Right ventricle myocardium superior (tissue), 1 donor: ENCODE data around the gene METRN. TPM values are rescaled to one million over a fixed set of nuclear protein-coding genes. Genes with fewer than 3 reads are reported as not detected.

Source experiments
- ATAC-seq: fragments of 200-7000 bp; cut with Tn5 transposase; one replicate; pipeline ENCODE4 v1.9.1; 2020; ENCODE audit warnings: mild to moderate bottlenecking; ENCODE audit not compliant: poor library complexity
- DNase-seq: peaks from one replicate; pipeline ENCODE4 v3.0.0-alpha.2; 2020
- intact Hi-C: fragments of 100-400 bp; cut with DNase I; formaldehyde crosslinking; loops from one replicate; pipeline ENCODE4 v1.11.2; 2022
- total RNA-seq: library from RNA; stranded (reverse); fragmentation: NEBNext Ultra II Directional; extraction: Animal tissue kit (Norgen Biotek cat#: 25700); gene quantifications from one replicate; pipeline ENCODE4 v1.2.1, GENCODE V29; 2021
- donor health status: DM: no; HTN: yes; CAD: no; lungs with severe emphysema.

METRN gene
- total RNA-seq, 1 donor from 2014 or later, result 59.6 TPM

DNA sequence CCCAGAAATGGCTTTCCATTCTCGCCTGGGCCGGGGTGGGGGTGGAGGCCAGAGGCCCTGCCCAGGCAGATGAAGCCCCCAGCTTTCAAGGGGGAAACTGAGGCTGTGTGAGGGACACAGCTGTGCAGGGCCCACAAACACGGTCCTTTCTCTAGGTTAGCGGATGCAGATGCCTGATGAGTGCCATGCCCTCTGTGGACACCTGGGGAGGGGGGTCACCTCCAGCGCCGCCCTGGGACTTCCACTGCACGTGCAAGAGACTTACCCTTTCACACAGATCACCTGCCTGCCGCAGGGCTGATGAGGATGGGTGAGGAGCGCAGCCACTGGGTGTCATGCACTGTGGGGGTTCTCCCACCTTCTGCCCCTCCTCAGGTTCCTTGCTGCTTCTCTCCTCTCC lies 3.5 kb downstream of the METRN start:
- DNase-seq (no peak), ATAC-seq (no peak)
- intact Hi-C loops, result no loop called here

DNA sequence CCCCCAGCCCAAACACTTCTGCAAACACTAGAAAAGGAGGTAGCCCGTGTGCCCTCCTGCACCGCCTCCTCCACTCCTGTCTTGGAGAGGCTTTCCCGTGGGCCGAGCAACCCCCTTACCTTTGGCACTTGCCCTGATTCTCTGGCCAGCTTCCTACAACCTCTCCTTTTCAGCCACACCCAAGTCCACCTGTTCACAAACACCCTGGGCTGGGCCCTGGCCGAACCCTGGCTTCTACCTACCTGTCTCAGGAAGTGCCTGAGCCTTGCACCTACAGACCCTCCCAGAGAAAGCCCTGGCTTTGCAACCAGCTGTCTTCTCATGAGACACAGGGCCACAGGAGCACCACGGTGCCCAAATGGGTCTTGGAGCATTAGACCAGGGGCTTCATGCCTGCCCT lies 4.0 kb downstream of the METRN start:
- ATAC-seq (no peak), DNase-seq (no peak)
- intact Hi-C loops, result no loop called here

DNA sequence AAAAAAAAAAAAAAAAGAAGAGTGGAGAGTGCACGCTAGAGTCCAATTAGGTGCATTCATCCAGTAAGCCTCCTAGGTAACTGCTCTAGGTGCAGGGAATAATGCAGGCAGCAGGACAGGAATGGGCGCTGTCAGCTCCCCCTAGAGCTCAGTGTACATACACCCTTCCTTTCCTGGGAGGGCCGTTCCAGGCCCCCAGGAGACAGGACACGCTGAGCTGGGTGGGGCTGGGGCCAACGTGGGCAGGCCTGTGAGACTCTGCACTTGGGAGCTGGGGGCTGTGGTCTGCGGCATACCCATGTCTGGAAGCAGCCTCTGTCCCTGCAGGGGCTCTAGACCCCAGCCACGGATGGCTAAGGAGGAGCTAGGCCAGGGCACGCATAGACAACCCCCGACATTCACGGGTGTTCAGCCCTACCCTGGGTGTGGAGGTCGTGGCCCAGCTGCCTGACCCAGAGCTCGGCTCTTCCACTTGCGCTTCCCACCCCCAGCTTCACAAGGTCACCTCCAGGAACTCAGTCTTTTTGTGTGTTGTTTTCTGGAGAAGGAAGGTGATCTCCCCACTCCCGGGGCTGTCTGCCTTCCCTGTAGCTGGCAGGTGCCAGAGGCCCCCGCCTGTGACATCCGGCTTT lies 5.0 kb downstream of the METRN start:
- ATAC-seq (no peak), DNase-seq (no peak)
- intact Hi-C loops, result no loop called here

DNA sequence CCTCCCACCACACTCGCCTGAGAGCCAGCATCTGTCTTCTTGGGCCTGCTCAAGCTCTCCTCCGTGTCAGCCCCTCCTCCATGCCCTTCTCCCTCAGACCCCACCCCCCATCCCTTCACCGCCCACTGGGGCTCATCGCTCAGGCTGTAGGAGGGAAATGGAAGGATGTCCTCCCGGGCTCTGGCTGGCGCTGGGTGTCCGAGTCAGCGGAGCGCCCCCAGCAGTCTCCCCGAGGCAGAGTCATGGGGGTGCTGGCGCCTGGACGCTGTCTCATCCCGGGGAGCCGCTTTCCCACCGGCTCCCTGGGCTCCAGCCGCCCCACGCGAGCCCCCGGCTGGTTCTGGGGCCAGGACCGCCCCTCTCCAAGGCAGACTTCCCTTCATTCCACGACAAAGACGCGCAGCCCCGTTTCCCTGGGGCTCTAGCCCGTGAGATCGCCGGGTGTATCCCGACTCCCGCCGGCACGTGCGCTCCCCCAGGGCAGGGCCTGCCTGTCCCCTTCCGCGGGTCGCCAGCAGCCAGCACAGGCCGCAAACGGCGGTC lies 5.6 kb downstream of the METRN start:
- ATAC-seq (peak; percentile 50), DNase-seq (no peak)
- intact Hi-C loops, result no loop called here

DNA sequence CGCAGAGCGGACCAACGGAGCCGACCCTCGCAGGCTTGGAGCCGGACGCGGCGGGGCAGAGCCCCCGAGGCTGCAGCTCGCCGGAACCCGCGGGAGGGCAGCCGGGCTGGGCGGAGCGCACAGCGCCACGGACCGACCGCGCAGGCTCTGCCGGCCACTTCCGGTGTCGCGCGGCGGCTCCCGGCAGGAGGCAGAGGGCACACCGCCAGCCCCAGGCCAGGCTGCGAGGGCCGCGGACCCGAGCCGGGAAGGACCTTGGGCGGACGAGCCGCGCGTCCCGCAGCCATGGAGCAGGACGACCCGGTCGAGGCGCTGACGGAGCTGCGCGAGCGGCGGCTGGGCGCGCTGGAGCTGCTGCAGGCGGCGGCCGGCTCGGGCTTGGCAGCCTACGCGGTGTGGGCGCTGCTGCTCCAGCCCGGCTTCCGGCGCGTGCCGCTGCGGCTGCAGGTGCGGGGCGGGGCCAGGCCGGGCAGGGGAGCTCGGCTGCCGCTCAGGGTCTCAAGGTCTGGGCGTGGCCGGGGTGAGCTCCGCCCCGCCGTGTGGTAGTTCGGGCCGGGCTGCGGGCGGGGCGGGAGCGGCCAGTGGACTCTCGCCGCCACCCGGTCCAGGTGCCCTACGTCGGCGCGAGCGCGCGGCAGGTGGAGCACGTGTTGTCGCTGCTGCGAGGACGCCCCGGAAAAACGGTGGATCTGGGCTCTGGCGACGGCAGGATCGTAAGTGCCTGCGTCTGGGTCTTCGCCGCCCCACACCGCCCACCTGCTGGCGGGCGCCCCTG lies 6.3 kb downstream of the METRN start, which contains the start of gene ANTKMT:
ANTKMT (plus strand) TSS at position 157 of the 775 bp plus-strand sequence; CDS start at position 286, 129 bp downstream.
- DNase-seq (peak; percentile 86), ATAC-seq (peak; percentile 90)
- intact Hi-C loops, result no loop called here

DNA sequence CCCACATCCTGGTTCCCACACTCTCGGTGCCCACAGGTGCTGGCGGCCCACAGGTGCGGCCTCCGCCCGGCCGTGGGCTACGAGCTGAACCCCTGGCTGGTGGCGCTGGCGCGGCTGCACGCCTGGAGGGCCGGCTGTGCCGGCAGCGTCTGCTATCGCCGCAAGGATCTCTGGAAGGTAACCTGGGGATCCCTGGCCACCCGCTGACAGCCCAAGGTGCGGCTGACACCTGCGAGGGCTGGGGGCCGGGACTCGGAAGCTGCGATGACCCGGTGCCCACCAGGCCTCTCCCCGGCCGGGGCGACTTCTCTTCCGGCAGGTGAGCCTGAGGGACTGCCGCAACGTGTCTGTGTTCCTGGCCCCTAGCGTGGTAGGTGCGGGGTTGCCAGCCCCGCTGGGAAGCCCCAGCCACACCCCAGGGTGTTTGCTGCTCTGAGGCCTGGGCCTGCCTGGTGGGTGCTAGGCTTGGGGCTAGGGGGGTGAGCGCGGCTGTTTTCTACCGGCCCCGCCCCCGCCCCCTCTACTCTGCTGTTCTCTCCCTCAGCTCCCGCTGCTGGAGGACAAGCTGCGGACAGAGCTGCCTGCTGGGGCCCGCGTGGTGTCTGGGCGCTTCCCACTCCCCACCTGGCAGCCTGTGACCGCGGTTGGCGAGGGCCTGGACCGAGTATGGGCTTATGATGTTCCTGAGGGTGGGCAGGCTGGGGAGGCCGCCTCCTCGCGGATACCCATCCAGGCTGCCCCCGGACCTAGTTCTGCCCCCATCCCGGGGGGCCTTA lies 7.0 kb downstream of the METRN start:
- ATAC-seq (no peak), DNase-seq (no peak)
- intact Hi-C loops, result no loop called here

DNA sequence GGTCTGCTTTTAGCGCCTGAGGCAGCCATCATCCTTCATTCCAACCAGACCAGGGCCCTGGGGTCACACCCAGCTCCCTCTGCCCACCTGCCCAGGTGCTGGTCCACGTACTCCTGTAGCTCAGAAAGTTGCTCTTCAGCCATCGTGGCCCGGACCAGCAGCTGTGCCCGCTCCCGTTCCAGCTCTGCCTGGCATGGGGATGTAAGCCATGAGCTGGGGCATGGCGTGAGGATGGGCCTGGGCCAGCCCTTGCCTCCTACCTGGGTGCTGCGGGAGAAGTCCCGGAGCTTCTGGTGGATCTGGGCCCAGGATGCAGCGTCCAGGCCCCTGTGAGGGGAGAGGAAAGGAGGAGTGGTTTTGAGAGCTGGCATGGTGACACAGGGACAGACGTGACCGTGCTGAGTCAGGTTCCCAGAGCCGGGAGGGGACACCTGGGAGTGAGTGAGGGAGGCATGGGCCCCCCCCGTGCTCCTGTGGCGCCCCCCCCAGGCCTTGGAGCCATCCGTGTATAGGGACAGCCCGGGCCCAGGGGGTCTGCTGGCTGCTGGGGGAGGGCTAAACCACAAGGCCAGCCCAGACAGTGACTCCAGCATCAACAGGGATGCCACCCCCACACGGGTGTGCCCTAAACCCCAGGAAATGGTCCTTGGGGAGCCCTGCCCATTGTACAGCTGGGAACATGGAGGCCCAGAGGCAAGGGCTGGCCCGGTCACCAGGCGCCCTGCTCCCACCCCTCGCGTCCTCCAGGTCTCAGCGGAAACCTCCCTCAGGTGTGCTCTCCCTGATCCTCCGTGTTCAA lies 8.1 kb downstream of the METRN start:
- intact Hi-C loops, result no loop called here
- DNase-seq (no peak), ATAC-seq (no peak)

DNA sequence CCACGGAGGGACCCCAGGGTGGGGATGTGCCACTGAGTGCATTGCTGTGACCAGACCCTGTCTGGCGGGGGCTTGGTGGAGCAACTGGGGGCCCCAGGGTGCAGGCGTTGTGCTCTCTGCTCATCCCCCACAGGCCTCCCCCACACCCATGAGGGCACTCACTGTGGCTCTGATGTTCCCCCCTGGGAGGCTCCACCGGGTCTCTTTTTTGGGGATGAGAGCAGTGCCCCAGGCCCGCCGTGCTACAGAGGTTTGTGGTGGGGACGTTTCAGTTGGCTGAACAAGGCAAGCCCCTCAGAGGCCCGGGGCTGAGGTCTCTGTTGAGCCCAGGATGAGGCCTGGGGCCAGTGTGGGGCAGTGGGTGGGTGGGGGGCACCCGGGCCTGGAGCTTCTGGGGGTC lies 8.8 kb downstream of the METRN start:
- DNase-seq, result no peak
- intact Hi-C loops, result no loop called here

DNA sequence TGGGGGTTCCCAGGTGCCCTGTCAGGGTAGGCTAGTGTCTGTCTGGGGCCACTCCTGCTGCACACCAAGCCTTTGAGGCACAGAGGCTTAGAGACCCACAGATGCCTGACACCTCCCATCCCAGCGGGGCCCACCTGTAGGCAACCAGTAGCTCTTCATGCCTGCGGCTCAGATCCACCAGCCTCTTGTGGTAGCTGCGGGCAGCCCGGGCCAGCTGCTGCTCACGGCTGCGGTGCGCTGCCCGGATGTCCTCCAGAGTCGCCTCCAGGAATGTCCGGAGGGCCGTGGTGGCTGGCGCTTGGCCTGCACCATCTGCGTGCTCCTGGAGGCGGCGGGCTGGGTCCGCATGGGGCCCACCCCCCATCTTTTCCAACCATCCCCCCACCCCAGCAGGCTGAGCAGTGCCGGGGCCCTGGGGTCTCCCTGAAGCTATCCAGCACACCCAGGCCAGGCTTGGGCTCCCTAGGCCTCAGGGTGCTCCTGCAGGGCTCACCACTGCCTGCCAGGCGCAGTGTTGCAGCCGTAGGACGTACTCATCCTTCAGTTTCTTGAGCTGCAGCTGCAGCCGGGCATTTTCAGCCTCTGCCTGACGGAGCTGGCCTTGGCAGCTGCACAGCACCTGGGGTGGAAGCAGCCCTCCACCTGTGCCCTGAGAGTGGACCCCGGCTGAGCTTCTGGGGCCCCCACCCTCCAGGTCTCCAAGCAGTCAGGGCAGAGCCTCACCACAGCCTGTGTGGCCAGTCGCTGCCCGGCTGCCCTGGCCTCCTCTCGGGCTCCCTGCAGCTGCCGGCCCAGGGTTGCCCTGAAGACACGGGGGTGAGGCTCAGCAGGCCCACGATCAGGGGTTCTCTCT lies 9.5 kb downstream of the METRN start:
- ATAC-seq (no peak), DNase-seq (no peak)
- intact Hi-C loops, result no loop called here

More for the DNA sequence above, 8.8 kb downstream of the METRN start:
- no peak for ATAC-seq

DNA sequence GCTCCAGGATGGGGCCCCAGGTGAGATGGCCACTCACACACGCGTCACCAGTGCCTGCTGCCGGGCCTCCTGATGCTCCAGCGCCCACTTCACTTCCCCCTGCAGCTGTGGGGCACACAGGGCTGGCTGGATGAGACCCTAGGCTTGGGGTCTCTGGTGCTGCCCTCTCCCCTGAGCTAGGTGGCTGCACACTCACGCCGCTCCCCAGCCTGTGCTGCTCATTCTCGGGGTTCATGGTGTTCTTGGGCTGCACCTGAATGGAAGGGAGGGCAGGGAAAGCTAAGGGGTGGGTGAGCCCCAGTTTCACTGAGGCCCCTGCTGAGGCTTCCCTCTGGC lies 10.1 kb downstream of the METRN start:
- ATAC-seq, result no peak
- no peak for DNase-seq
- intact Hi-C loops, result no loop called here

DNA sequence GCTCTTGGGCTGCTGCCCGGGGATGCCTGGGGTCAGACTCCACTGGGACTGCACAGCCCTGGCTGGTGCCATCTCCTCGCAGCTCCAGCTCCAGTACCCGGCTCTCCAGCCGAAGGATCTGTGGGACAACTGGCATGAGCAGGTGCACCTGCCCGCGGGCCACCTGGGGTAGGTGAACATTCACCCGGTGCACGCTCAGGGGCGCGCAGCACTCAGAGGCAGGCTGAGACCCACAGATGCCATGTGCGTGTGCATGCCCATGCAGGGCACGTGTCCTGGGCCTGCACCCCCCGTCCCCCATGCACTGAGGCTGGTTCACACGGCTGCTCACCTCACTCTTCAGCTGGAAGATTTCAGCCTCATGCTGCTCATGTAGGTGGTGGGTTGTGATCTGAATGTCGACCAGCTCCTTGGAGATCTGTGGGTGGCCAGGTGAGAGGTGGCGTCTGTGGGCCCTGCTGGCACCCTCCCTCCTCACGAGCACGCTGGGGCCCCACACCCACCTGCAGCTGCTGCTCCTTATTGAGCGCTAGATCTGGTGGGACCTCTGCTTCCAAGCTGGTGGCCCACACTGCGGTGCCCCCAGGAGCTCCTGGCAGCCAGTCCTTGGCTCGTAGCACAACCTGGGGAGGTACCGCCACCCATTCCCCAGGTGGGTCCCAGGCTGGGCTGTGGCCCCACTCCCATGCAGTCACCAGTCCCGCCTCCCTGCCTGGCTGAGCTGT lies 10.7 kb downstream of the METRN start:
- intact Hi-C loops, result no loop called here
- no peak for DNase-seq
- no peak for ATAC-seq

DNA sequence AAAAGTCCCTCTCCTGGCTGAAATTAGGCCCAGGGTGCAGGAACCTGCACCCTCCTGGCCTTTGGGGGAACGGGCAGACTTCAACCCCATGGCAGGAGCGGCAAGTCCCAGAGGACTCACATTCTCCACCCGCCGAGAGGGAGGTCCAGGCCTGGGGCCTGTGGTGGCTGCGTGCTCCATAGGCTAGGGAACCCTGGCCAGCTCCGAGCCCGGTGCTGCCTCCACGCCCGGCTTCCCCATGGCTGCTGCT lies 11.2 kb downstream of the METRN start:
- ATAC-seq (no peak), DNase-seq (no peak)
- intact Hi-C loops, result no loop called here

DNA sequence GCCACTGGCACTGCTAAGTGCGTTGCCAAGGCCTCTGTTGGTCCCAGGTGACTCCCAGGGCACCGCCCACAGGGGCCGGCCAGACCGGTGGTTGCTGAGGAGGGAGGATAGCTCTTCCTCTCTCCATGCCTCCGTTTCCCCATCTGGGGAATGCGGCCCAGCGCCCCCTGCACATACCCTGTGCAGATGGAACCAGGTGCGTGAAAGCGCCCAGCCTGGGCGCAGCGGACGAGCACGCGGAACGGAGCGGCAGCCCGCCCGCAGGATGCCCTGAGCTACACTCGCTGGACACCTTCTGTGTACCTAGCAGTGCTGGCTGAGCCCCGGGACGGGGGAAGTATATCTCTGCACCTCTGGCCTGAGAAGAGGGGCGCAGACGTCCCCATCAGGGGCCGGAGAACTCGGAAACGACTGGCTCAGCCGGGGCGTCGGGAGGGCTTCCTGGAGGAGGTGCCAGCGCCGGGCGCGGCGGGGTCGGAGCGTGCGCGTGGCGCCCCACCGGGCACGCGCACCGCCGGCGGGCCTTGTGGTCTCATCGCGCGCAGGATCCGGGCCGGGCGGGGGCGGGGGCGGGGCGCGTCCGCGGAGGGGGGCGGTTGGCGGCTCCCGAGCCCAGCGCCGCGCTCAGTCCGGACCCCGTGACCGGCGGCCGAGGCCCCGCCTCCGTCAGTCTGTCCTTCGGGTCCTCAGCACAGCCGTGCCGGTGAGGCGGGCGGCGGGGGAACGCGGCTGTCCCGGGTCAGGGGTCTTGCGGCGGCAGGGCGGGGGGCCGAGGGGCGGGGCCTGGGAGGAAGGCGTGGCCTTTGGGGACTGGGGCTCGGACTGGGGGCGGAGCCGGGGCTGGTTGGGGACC lies 11.7 kb downstream of the METRN start, which contains the start of the genes CCDC78 and HAGHL:
CCDC78 (minus strand) TSS at position 6 of the 853 bp plus-strand sequence. CDS start 76 bp downstream, outside the sequence.
HAGHL (plus strand) TSS at position 669 of the 853 bp plus-strand sequence. CDS start 404 bp downstream, outside the sequence.
- intact Hi-C loops, result no loop called here
- peak; percentile 79 for DNase-seq
- ATAC-seq, result peak; percentile 50

DNA sequence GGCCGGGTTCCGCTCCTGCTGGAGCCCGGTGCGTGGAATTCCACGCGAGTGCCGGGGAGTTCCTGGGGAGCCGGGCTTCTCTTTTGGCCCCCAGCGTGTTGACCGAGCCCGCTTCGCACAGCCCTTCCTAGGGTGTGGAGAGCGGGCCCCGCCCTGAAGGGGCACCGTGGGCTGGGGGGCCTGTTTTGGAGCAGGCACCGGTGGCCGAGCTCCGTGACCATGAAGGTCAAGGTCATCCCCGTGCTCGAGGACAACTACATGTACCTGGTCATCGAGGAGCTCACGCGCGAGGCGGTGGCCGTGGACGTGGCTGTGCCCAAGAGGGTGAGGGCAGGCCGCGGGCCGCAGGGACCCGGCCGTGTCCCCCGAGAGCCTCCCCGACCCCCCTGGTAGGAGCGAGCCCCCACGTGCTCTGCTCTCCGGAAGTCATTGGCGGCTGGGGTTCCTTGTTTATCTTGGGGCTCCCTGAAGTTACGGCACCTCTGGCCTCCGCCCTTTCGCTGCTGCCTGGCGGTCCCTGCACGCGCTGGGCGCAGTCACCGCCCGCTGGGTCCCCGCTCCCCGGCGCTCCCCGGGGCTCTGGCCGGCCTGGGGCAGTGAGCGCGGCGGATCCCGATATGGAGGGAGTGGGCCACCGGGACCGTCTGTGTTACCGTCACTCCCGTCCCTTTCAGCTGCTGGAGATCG lies 12.5 kb downstream of the METRN start:
- ATAC-seq, result peak; percentile 5
- intact Hi-C loops, result no loop called here
- DNase-seq, result no peak

DNA sequence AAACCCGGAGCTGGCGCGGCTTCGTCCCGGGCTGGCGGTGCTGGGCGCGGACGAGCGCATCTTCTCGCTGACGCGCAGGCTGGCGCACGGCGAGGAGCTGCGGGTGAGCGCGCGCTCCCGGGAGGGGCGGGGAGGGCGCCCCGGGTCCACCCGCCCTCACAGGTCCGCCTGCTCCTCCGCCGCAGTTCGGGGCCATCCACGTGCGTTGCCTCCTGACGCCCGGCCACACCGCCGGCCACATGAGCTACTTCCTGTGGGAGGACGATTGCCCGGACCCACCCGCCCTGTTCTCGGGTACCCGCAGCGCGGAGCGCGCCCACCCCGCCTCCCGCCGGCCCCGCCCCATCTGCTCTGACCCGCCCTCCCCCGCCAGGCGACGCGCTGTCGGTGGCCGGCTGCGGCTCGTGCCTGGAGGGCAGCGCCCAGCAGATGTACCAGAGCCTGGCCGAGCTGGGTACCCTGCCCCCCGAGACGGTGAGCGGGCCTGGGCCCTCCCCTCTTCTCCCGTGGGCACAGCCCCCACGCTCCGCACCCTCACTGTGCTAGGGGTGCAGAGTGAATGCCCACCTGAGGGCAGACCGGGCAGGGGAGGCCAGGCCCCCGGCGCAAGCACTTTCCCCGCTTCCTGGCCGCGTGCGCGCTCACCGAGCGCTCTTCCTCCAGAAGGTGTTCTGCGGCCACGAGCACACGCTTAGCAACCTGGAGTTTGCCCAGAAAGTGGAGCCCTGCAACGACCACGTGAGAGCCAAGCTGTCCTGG lies 13.4 kb downstream of the METRN start:
- DNase-seq (peak; percentile 78), ATAC-seq (peak; percentile 41)

More for the DNA sequence above, 13.4 kb downstream of the METRN start:
- intact Hi-C loops, result no loop called here
